ENCODE results near the gene DNAH17.

Gene DNAH17

GRCh38 chr17:78538033-78538776, 39.0 kb downstream of the DNAH17 start:
- DNase-seq: no peak

- DNase-seq: no peak
Observed at GRCh38 chr17:78537217-78537860, 39.9 kb downstream of the DNAH17 start.

- DNase-seq: no peak
Observed at GRCh38 chr17:78535273-78536197, 41.7 kb downstream of the DNAH17 start.

- DNase-seq: no peak
Observed at GRCh38 chr17:78534492-78535272, 42.5 kb downstream of the DNAH17 start.

GRCh38 chr17:78532922-78533640, 44.1 kb downstream of the DNAH17 start:
- no peak for DNase-seq

GRCh38 chr17:78532311-78532710, 44.9 kb downstream of the DNAH17 start:
- DNase-seq: no peak

GRCh38 chr17:78530675-78531074, 46.5 kb downstream of the DNAH17 start:
- no peak for DNase-seq

GRCh38 chr17:78529871-78530670, 47.1 kb downstream of the DNAH17 start:
- DNase-seq: no peak

- no peak for DNase-seq
Observed at GRCh38 chr17:78529251-78529650, 47.9 kb downstream of the DNAH17 start.

- no peak for DNase-seq
Observed at GRCh38 chr17:78528541-78528940, 48.7 kb downstream of the DNAH17 start.

- DNase-seq: no peak
Observed at GRCh38 chr17:78527345-78527744, 49.9 kb downstream of the DNAH17 start.

- no peak for DNase-seq
Observed at GRCh38 chr17:78526231-78527025, 50.8 kb downstream of the DNAH17 start.

- DNase-seq: no peak
Observed at GRCh38 chr17:78525511-78526160, 51.6 kb downstream of the DNAH17 start.

- no peak for DNase-seq
Observed at GRCh38 chr17:78524870-78525510, 52.2 kb downstream of the DNAH17 start.

GRCh38 chr17:78523934-78524655, 53.1 kb downstream of the DNAH17 start:
- no peak for DNase-seq

- no peak for DNase-seq
Observed at GRCh38 chr17:78522031-78522809, 55.0 kb downstream of the DNAH17 start.

- no peak for DNase-seq
Observed at GRCh38 chr17:78517421-78517820, 59.8 kb downstream of the DNAH17 start.

- no peak for DNase-seq
Observed at GRCh38 chr17:78515480-78515879, 61.7 kb downstream of the DNAH17 start.
